ENCODE data around the gene TCEAL3.
"Not testable (repeated sequence)": the region's sequence is repeated elsewhere in the genome, so short reads cannot be mapped to it uniquely, and the experiment has no call there.

Gene TCEAL3

GRCh38 chrX:103607364-103608305 is at the start of gene TCEAL3:
Gene TCEAL3 (plus strand): TSS chrX:103607963. CDS start chrX:103609065, 1,102 bp downstream.
- H3K4me1 Mint-ChIP-seq, result peaks cover 6% of the 10 kb centered on the region

GRCh38 chrX:103560256-103560655 is 47.5 kb upstream of the TCEAL3 start:
- no peak for ATAC-seq
- Mint-ChIP-seq H3K27ac (no peak overlapping the region), H3K4me1 (no peaks in the 10 kb centered on the region), H3K4me3 (no peak overlapping the region), H3K36me3 (no peaks in the 10 kb centered on the region), H3K9me3 (no peaks in the 10 kb centered on the region)
- no peak for DNase-seq (ENCODE audit: low spot score in 2 of 2)

More at GRCh38 chrX:103607364-103608305, at the start of gene TCEAL3:
- no peaks in the 10 kb centered on the region for H3K9me3 Mint-ChIP-seq
- ATAC-seq (peak; percentile 86), DNase-seq (ENCODE audit: low spot score in 2 of 2) (peak in 1 of 2 donors; percentile 57)
- H3K27ac Mint-ChIP-seq, result peak within 1 kb of the TSS; percentile 65
- peak within 1 kb of the TSS; percentile 64 for H3K4me3 Mint-ChIP-seq
- H3K36me3 Mint-ChIP-seq, result peaks cover 6% of the 10 kb centered on the region

- H3K4me3 Mint-ChIP-seq, result no peak overlapping the region
- H3K9me3 Mint-ChIP-seq, result no peaks in the 10 kb centered on the region
- no peak overlapping the region for H3K27ac Mint-ChIP-seq
- no peaks in the 10 kb centered on the region for H3K36me3 Mint-ChIP-seq
- ATAC-seq (no peak), DNase-seq (ENCODE audit: low spot score in 2 of 2) (no peak)
- H3K4me1 Mint-ChIP-seq, result no peaks in the 10 kb centered on the region
Measured at GRCh38 chrX:103562801-103563200, 45.0 kb upstream of the TCEAL3 start.

GRCh38 chrX:103565197-103565596 is 42.6 kb upstream of the TCEAL3 start:
- Mint-ChIP-seq H3K4me3 (no peak overlapping the region), H3K36me3 (no peaks in the 10 kb centered on the region), H3K4me1 (no peaks in the 10 kb centered on the region), H3K9me3 (no peaks in the 10 kb centered on the region), H3K27ac (no peak overlapping the region)
- ATAC-seq (no peak), DNase-seq (ENCODE audit: low spot score in 2 of 2) (no peak)

GRCh38 chrX:103565752-103566151 is 42.0 kb upstream of the TCEAL3 start:
- Mint-ChIP-seq H3K9me3 (no peaks in the 10 kb centered on the region), H3K4me3 (no peak overlapping the region), H3K36me3 (no peaks in the 10 kb centered on the region), H3K27ac (no peak overlapping the region), H3K4me1 (no peaks in the 10 kb centered on the region)
- DNase-seq (ENCODE audit: low spot score in 2 of 2), result no peak
- ATAC-seq, result no peak

GRCh38 chrX:103571121-103571520 is 36.6 kb upstream of the TCEAL3 start:
- DNase-seq (ENCODE audit: low spot score in 2 of 2) (no peak), ATAC-seq (no peak)
- no peak overlapping the region for H3K27ac Mint-ChIP-seq
- no peaks in the 10 kb centered on the region for H3K9me3 Mint-ChIP-seq
- no peak overlapping the region for H3K4me3 Mint-ChIP-seq
- no peaks in the 10 kb centered on the region for H3K36me3 Mint-ChIP-seq
- no peaks in the 10 kb centered on the region for H3K4me1 Mint-ChIP-seq

- H3K9me3 Mint-ChIP-seq, result no peaks in the 10 kb centered on the region
- DNase-seq (ENCODE audit: low spot score in 2 of 2) (no peak), ATAC-seq (no peak)
- H3K4me1 Mint-ChIP-seq, result no peaks in the 10 kb centered on the region
- no peak overlapping the region for H3K27ac Mint-ChIP-seq
- no peak overlapping the region for H3K4me3 Mint-ChIP-seq
- no peaks in the 10 kb centered on the region for H3K36me3 Mint-ChIP-seq
Measured at GRCh38 chrX:103571726-103572125, 36.0 kb upstream of the TCEAL3 start.

GRCh38 chrX:103573202-103573601 is 34.6 kb upstream of the TCEAL3 start:
- no peak overlapping the region for H3K27ac Mint-ChIP-seq
- no peak for ATAC-seq
- DNase-seq (ENCODE audit: low spot score in 2 of 2), result no peak
- H3K4me3 Mint-ChIP-seq, result no peak overlapping the region
- H3K36me3 Mint-ChIP-seq, result no peaks in the 10 kb centered on the region
- H3K9me3 Mint-ChIP-seq, result no peaks in the 10 kb centered on the region
- H3K4me1 Mint-ChIP-seq, result no peaks in the 10 kb centered on the region

- Mint-ChIP-seq H3K4me1 (peaks cover 14% of the 10 kb centered on the region), H3K9me3 (no peaks in the 10 kb centered on the region), H3K36me3 (no peaks in the 10 kb centered on the region), H3K4me3 (peak overlapping the region; percentile 74), H3K27ac (no peak overlapping the region)
- ATAC-seq, result no peak
- no peak for DNase-seq (ENCODE audit: low spot score in 2 of 2)
Measured at GRCh38 chrX:103584596-103584995, 23.2 kb upstream of the TCEAL3 start.

- no peaks in the 10 kb centered on the region for H3K9me3 Mint-ChIP-seq
Measured at GRCh38 chrX:103585411-103586313, 22.1 kb upstream of the TCEAL3 start, which contains the start of gene TCEAL4. Gene TCEAL4 (plus strand): TSS chrX:103585515. CDS start chrX:103586676, 1,161 bp downstream.

GRCh38 chrX:103586314-103586646 is 21.5 kb upstream of the TCEAL3 start:
- Mint-ChIP-seq H3K27ac (peak overlapping the region; percentile 64), H3K4me3 (peak overlapping the region; percentile 74), H3K36me3 (no peaks in the 10 kb centered on the region), H3K4me1 (peaks cover 14% of the 10 kb centered on the region), H3K9me3 (no peaks in the 10 kb centered on the region)
- DNase-seq (ENCODE audit: low spot score in 2 of 2) (no peak), ATAC-seq (peak; percentile 21)

More at GRCh38 chrX:103585411-103586313, 22.1 kb upstream of the TCEAL3 start, which contains the start of gene TCEAL4:
- DNase-seq (ENCODE audit: low spot score in 2 of 2), result peak in 1 of 2 donors; percentile 44
- Mint-ChIP-seq H3K4me1 (peaks cover 14% of the 10 kb centered on the region), H3K36me3 (no peaks in the 10 kb centered on the region), H3K4me3 (peak within 1 kb of the TSS; percentile 74), H3K27ac (peak within 1 kb of the TSS; percentile 64)
- peak; percentile 76 for ATAC-seq

GRCh38 chrX:103586659-103587058 is 21.1 kb upstream of the TCEAL3 start:
- Mint-ChIP-seq H3K36me3 (no peaks in the 10 kb centered on the region), H3K27ac (no peak overlapping the region), H3K9me3 (no peaks in the 10 kb centered on the region), H3K4me3 (peak overlapping the region; percentile 74), H3K4me1 (peaks cover 14% of the 10 kb centered on the region)
- DNase-seq (ENCODE audit: low spot score in 2 of 2), result no peak
- ATAC-seq, result no peak

- H3K36me3 Mint-ChIP-seq; DNase-seq (ENCODE audit: low spot score in 2 of 2); H3K9me3 Mint-ChIP-seq; ATAC-seq; H3K4me3 Mint-ChIP-seq; H3K4me1 Mint-ChIP-seq; H3K27ac Mint-ChIP-seq: not testable (repeated sequence)
Measured at GRCh38 chrX:103592295-103592694, 15.5 kb upstream of the TCEAL3 start.

GRCh38 chrX:103595202-103595601 is 12.6 kb upstream of the TCEAL3 start:
- not testable (repeated sequence) for H3K4me3 Mint-ChIP-seq, H3K27ac Mint-ChIP-seq

GRCh38 chrX:103608306-103608963 is 672 bp downstream of the TCEAL3 start:
- H3K9me3 Mint-ChIP-seq, result no peaks in the 10 kb centered on the region
- no peak for ATAC-seq

More at GRCh38 chrX:103595202-103595601, 12.6 kb upstream of the TCEAL3 start:
- not testable (repeated sequence) for DNase-seq (ENCODE audit: low spot score in 2 of 2); H3K9me3 Mint-ChIP-seq; H3K36me3 Mint-ChIP-seq; H3K4me1 Mint-ChIP-seq; ATAC-seq

More at GRCh38 chrX:103608306-103608963, 672 bp downstream of the TCEAL3 start:
- Mint-ChIP-seq H3K4me1 (peaks cover 6% of the 10 kb centered on the region), H3K27ac (peak overlapping the region; percentile 65), H3K36me3 (peaks cover 6% of the 10 kb centered on the region), H3K4me3 (peak overlapping the region; percentile 64)
- no peak for DNase-seq (ENCODE audit: low spot score in 2 of 2)
